H1 (cell line): ENCODE measurements around the gene NTN1. TPM values are rescaled to one million over a fixed set of nuclear protein-coding genes. Genes with fewer than 3 reads are reported as not detected.
A peak's percentile ranks its signal among the peaks of the same experiment; 100 is the strongest.

ENCODE experiments used
- CTCF ChIA-PET: fragments of 300-600 bp; sonication (Branson Sonifier 250); formaldehyde crosslinking; loops from one replicate; lab custom pipeline; 2021; ENCODE audit not compliant: partially characterized antibody; lab: Charles Lee
- POLR2A ChIA-PET: fragments of 300-600 bp; sonication (Branson Sonifier 250); formaldehyde crosslinking; loops from one replicate; lab custom pipeline; 2021; ENCODE audit warnings: inconsistent platforms; ENCODE audit not compliant: partially characterized antibody; lab: Charles Lee
- DNase-seq, 2 experiments: peaks; one replicate each; pipeline versions ENCODE4 v3.0.0 to v3.0.0-alpha.2; 2010 to 2022; ENCODE audit warnings: low spot score in 2 of 2, low read depth in 1 of 2, mixed read lengths in 1 of 2
- FAIRE-seq: peaks from 2 replicates; lab custom pipeline; 2011; peaks lifted over from hg19 to GRCh38; lab: Jason Lieb, UNC
- H2AFZ ChIP-seq: 2 replicates; pipeline ENCODE4 v1.8.1; 2012; ENCODE audit warnings: low read length, inconsistent platforms
- H2AK5ac ChIP-seq: 2 replicates; pipeline ENCODE4 v1.6.1; 2013; ENCODE audit warnings: low read depth, low read length
- H2BK120ac ChIP-seq: replicated peaks from 2 replicates; pipeline ENCODE3; 2013; ENCODE audit warnings: low read depth, low read length, inconsistent platforms
- H2BK12ac ChIP-seq: 2 replicates; pipeline ENCODE4 v1.6.1; 2013; ENCODE audit warnings: low read depth, low read length
- H2BK15ac ChIP-seq: 2 replicates; pipeline ENCODE4 v1.6.1; 2013; ENCODE audit warnings: low read length
- H2BK20ac ChIP-seq: 2 replicates; pipeline ENCODE4 v1.6.1; 2013; ENCODE audit warnings: low read length
- H2BK5ac ChIP-seq: 2 replicates; pipeline ENCODE4 v1.6.1; 2013; ENCODE audit warnings: low read depth, low read length
- H3K14ac ChIP-seq: 2 replicates; pipeline ENCODE4 v1.6.1; 2013; ENCODE audit warnings: inconsistent platforms; ENCODE audit not compliant: insufficient read length
- H3K18ac ChIP-seq: 2 replicates; pipeline ENCODE4 v1.6.1; 2013; ENCODE audit warnings: low read length; ENCODE audit errors: extremely low read depth
- H3K23ac ChIP-seq: 2 replicates; pipeline ENCODE4 v1.6.1; 2013; ENCODE audit warnings: inconsistent platforms; ENCODE audit not compliant: insufficient read length
- H3K23me2 ChIP-seq: 2 replicates; pipeline ENCODE4 v1.6.1; 2013; ENCODE audit warnings: low read depth, low read length
- H3K27ac ChIP-seq: 2 replicates; pipeline ENCODE4 v1.6.1; 2011; ENCODE audit warnings: low read depth, low read length, inconsistent platforms
- H3K27me3 ChIP-seq, 4 experiments: replicated peaks in 1 of 4; 1 replicate in 1 of 4; 2 replicates in 3 of 4; pipeline versions ENCODE4 v1.6.1 to v1.8.1; 2011 to 2013; ENCODE audit warnings: low read length in 3 of 4, mild to moderate bottlenecking in 3 of 4, inconsistent platforms in 2 of 4, mixed read lengths in 2 of 4, moderate library complexity in 1 of 4; ENCODE audit not compliant: control insufficient read depth in 3 of 4, insufficient read depth in 3 of 4; ENCODE audit errors: extremely low read depth in 1 of 4
- H3K36me3 ChIP-seq, 4 experiments: 2 replicates each; pipeline versions ENCODE4 v1.6.1 to v1.8.1; 2011 to 2013; ENCODE audit warnings: mild to moderate bottlenecking in 4 of 4, low read length in 3 of 4, moderate library complexity in 2 of 4, control low read depth in 1 of 4, inconsistent platforms in 1 of 4; ENCODE audit not compliant: insufficient read depth in 4 of 4, control insufficient read depth in 2 of 4
- H3K4ac ChIP-seq: replicated peaks from 2 replicates; pipeline ENCODE3; 2013; ENCODE audit warnings: low read length, low read depth, mixed read lengths, inconsistent platforms; ENCODE audit not compliant: insufficient read length
- H3K4me1 ChIP-seq, 4 experiments: replicated peaks in 1 of 4; 1 replicate in 1 of 4; 2 replicates in 3 of 4; pipeline versions ENCODE4 v1.6.1 to v1.8.1; 2011 to 2013; ENCODE audit warnings: low read length in 3 of 4, inconsistent platforms in 2 of 4, mixed read lengths in 1 of 4; ENCODE audit not compliant: insufficient read depth in 4 of 4, control insufficient read depth in 3 of 4
- H3K4me2 ChIP-seq, 2 experiments: 2 replicates each; pipeline versions ENCODE4 v1.6.1 to v1.8.1; 2011 to 2013; ENCODE audit warnings: low read depth in 2 of 2, low read length in 2 of 2, control low read depth in 1 of 2, inconsistent platforms in 1 of 2, mild to moderate bottlenecking in 1 of 2; ENCODE audit not compliant: insufficient read depth in 1 of 2
- H3K4me3 ChIP-seq, 4 experiments: fragments of 200-600, 300-600 bp in 1 of 4; sonication (generic), shearing (Covaris generic), sonication (Bioruptor Twin) in 1 of 4; 2 replicates each; pipeline versions ENCODE4 v1.5.1 to v1.8.1; 2011 to 2016; ENCODE audit warnings: low read length in 4 of 4, low read depth in 3 of 4, control low read depth in 2 of 4, inconsistent platforms in 2 of 4, mild to moderate bottlenecking in 2 of 4, mixed read lengths in 1 of 4, moderate library complexity in 1 of 4; ENCODE audit not compliant: insufficient read depth in 2 of 4; ENCODE audit errors: extremely low read depth in 1 of 4
- H3K56ac ChIP-seq: replicated peaks from 2 replicates; pipeline ENCODE3; 2013; ENCODE audit warnings: low read depth, mild to moderate bottlenecking, mixed read lengths, low read length, inconsistent platforms; ENCODE audit not compliant: insufficient read length
- H3K79me1 ChIP-seq: 2 replicates; pipeline ENCODE4 v1.6.1; 2013; ENCODE audit warnings: low read depth, low read length, control low read depth
- H3K79me2 ChIP-seq, 2 experiments: 2 replicates each; pipeline versions ENCODE4 v1.6.1 to v1.8.1; 2012 to 2013; ENCODE audit warnings: low read length in 2 of 2, mild to moderate bottlenecking in 2 of 2, inconsistent platforms in 1 of 2; ENCODE audit not compliant: insufficient read depth in 2 of 2, control insufficient read depth in 1 of 2
- H3K9ac ChIP-seq, 4 experiments: replicated peaks in 1 of 4; 1 replicate in 1 of 4; 2 replicates in 3 of 4; pipeline versions ENCODE4 v1.6.1 to v1.8.1; 2011 to 2013; ENCODE audit warnings: low read depth in 3 of 4, low read length in 3 of 4, control low read depth in 2 of 4, mild to moderate bottlenecking in 2 of 4, moderate library complexity in 2 of 4, inconsistent platforms in 1 of 4; ENCODE audit errors: extremely low read depth in 1 of 4
- H3K9me3 ChIP-seq, 2 experiments: 2 replicates each; pipeline versions ENCODE4 v1.6.1 to v1.8.1; 2012 to 2013; ENCODE audit warnings: mild to moderate bottlenecking in 2 of 2, moderate library complexity in 2 of 2, control low read depth in 1 of 2, inconsistent platforms in 1 of 2, low read depth in 1 of 2, low read length in 1 of 2, mixed read lengths in 1 of 2; ENCODE audit not compliant: insufficient read depth in 2 of 2
- H4K20me1 ChIP-seq, 2 experiments: replicated peaks in 1 of 2; 2 replicates each; pipeline versions ENCODE3 to v1.8.1; 2011 to 2013; ENCODE audit warnings: inconsistent platforms in 2 of 2, low read length in 2 of 2, mild to moderate bottlenecking in 1 of 2; ENCODE audit not compliant: insufficient read depth in 2 of 2, control insufficient read depth in 1 of 2
- H4K5ac ChIP-seq: 2 replicates; pipeline ENCODE4 v1.6.1; 2013; ENCODE audit warnings: low read length, low read depth, mixed read lengths, inconsistent platforms; ENCODE audit not compliant: insufficient read length
- H4K8ac ChIP-seq: 2 replicates; pipeline ENCODE4 v1.8.0; 2013; ENCODE audit warnings: mild to moderate bottlenecking, moderate library complexity, low read length, inconsistent platforms; ENCODE audit not compliant: insufficient read depth; ENCODE audit errors: extremely low read depth
- H4K91ac ChIP-seq: replicated peaks from 2 replicates; pipeline ENCODE3; 2013; ENCODE audit warnings: low read length, mixed read lengths, inconsistent platforms; ENCODE audit not compliant: insufficient read length
- CBX8 ChIP-seq: fragments of 300-800, 300-1000 bp; sonication (generic); IDR thresholded peaks from 2 replicates; pipeline ENCODE4 v1.7.1; 2016; ENCODE audit warnings: low read depth, low read length, borderline replicate concordance
- RAD21 ChIP-seq, 2 experiments: IDR thresholded peaks in 1 of 2; conservative IDR thresholded peaks in 1 of 2; 2 replicates each; pipeline ENCODE4 v1.6.1; 2011; ENCODE audit warnings: low read depth in 2 of 2, low read length in 2 of 2, improper control_type of control experiment in 1 of 2, inconsistent platforms in 1 of 2, mild to moderate bottlenecking in 1 of 2, moderate library complexity in 1 of 2
- RXRA ChIP-seq: IDR thresholded peaks from 2 replicates; pipeline ENCODE4 v1.6.1; 2011; ENCODE audit warnings: low read depth, mild to moderate bottlenecking, low read length, moderate library complexity; ENCODE audit not compliant: insufficient read depth
- WGBS, 2 experiments: shearing (Covaris generic) in 1 of 2; methylation state at CpG; one replicate each; pipeline versions ENCODE4 v1.1.6 to v1.1.7; 2013 to 2015; ENCODE audit warnings: low lambda C conversion rate in 2 of 2, mixed read lengths in 2 of 2, inconsistent platforms in 1 of 2, low coverage in 1 of 2, missing lambda C conversion rate in 1 of 2; ENCODE audit not compliant: insufficient replicate concordance in 2 of 2, insufficient coverage in 1 of 2, insufficient read length in 1 of 2; ENCODE audit errors: extremely low coverage in 1 of 2, missing lambda C conversion rate in 1 of 2; 5-methylcytosine and 5-hydroxymethylcytosine counted together
- polyA plus RNA-seq, 7 experiments: library from polyadenylated mRNA; depleted of rRNA in 3 of 7; stranded (reverse) in 5 of 7; unstranded in 2 of 7; fragments of >200 nt in 5 of 7; fragments of 200-250 nt in 2 of 7; gene quantifications; 1 replicate in 5 of 7; 2 replicates in 1 of 7; 4 replicates in 1 of 7; pipeline versions ENCODE4 v1.2.1 to v1.2.3, GENCODE V29; 2011 to 2013; ENCODE audit warnings: missing spikeins in 2 of 7, mixed read lengths in 2 of 7
- total RNA-seq: library from RNA; stranded (reverse); fragmentation: NEBNext Ultra II Directional; extraction: Animal tissue kit (Norgen Biotek cat#: 25700); gene quantifications from 2 replicates; pipeline ENCODE4 v1.2.1, GENCODE V29; 2021

The NTN1 gene
- total and polyA plus RNA-seq, 2 of the 8 experiments (the other 6 are each of a cell fraction or from before 2014, with no cell fraction given), result 2.0 to 2.3 TPM

GRCh38 chr17:9167379-9167778, 146.1 kb downstream of the NTN1 start:
- no peak for TF ChIP-seq CBX8
- TF ChIP-seq RXRA, result no peak
- TF ChIP-seq RAD21 (IDR thresholded peaks at IDR 0.05 in 1 of 2, conservative IDR thresholded peaks at IDR 0.05 in 1 of 2; ENCODE audit: low read depth in 2 of 2, low read length in 2 of 2), result no peak
- no peak for DNase-seq
- Histone ChIP-seq H4K5ac (no peak overlapping the region), H2AFZ (no peak overlapping the region), H3K18ac (no peak overlapping the region), H3K4ac (no peak overlapping the region), H3K56ac (no peak overlapping the region), H3K23me2 (no peaks in the 10 kb centered on the region; the same call in 1 of the 2 replicates), H3K9ac (no peak overlapping the region), H2AK5ac (no peak overlapping the region; the same call in 1 of the 2 replicates), H2BK12ac (0 out of 2 replicates have a peak overlapping the region, but pooled peaks have one; percentile 5), H3K9me3 (no peaks in the 10 kb centered on the region), H2BK15ac (no peak overlapping the region), H3K23ac (no peak overlapping the region), H3K27me3 (no peaks in the 10 kb centered on the region), H3K79me1 (no peaks in the 10 kb centered on the region), H2BK5ac (no peak overlapping the region), H4K8ac (no peak overlapping the region), H3K4me3 (no peak overlapping the region), H3K27ac (no peak overlapping the region), H3K4me1 (peaks cover 0 to 22% (median 17%) of the 10 kb centered on the region in 4 experiments; a peak in 6 of 7 replicates), H3K79me2 (no peaks in the 10 kb centered on the region), H3K4me2 (no peak overlapping the region), H2BK120ac (no peak overlapping the region), H3K36me3 (no peaks in the 10 kb centered on the region), H4K20me1 (no peaks in the 10 kb centered on the region), H2BK20ac (no peak overlapping the region; the same call in 1 of the 2 replicates), H3K14ac (no peak overlapping the region), H4K91ac (no peak overlapping the region)
- CTCF ChIA-PET, result no interaction called here
- POLR2A ChIA-PET, result interaction anchor here (0.6 to 0.9 kb wide), 2 partner anchors 40 to 228 kb away, joined by 3 to 4 read pairs; no protein-coding TSS in a partner anchor
- 86% methylated on average over 6 of the region's 6 CpGs; no CpG with 5 or more reads in 1 of the 2 experiments for WGBS, 2 experiments
- FAIRE-seq, result no peak
